ENCODE results near the gene TMEM225. TPM values are rescaled to one million over a fixed set of nuclear protein-coding genes. Genes with fewer than 3 reads are reported as not detected.
"Not testable (repeated sequence)": the region's sequence is repeated elsewhere in the genome, so short reads cannot be mapped to it uniquely, and the experiment has no call there.

TMEM225 gene
- not detected in 2 replicates for total RNA-seq

DNA sequence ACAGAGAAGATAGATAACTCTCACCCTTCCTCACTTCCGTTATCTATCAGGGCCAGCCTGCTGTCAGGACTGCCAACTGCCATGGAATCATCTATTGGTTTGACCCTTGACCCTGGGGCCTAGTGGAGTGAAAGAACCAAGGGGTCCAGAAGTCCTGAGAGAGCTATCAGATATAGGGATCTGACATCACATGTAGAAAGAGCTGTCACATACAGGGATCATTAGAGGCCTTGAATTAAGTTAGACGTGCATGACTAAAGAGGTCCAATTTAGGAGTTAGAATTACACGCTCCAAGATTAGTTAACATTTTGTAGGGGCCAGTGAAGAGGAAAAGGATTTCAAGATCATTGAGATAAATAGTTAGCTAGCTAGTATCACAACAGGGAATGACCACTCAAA is at the start of gene TMEM225:
TMEM225 (minus strand) TSS at position 101 of the 400 bp plus-strand sequence. CDS start 245 bp downstream, outside the sequence.
- no peak for DNase-seq (ENCODE audit: low read depth in 2 of 2)

GRCh38 chr11:123924027-123924426 is 38.6 kb upstream of the TMEM225 start:
- DNase-seq (ENCODE audit: low read depth in 2 of 2) = no peak

GRCh38 chr11:123920943-123921342 is 35.5 kb upstream of the TMEM225 start:
- no peak for DNase-seq (ENCODE audit: low read depth in 2 of 2)

DNA sequence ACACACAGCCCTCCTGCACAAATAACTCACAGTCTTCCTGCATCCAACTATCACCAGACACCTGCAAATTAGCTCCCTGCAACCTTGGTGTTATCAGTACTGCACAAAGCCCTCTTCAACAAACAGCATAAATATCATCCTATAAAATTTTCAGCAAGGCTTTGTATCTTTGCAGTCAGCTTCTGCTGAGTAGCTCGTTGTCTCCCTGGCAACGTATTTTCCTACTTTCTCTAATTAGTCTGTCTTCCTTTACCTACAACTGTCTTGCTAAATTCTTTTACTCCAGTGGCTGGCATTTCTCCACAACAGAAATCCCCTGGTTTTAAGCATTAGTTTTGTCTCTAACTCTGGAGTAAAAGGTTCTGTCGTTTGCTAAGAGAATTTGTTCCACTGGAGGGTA is 20.4 kb upstream of the TMEM225 start:
- DNase-seq (ENCODE audit: low read depth in 2 of 2) = no peak

GRCh38 chr11:123904932-123905331 is 19.5 kb upstream of the TMEM225 start:
- no peak for DNase-seq (ENCODE audit: low read depth in 2 of 2)

DNA sequence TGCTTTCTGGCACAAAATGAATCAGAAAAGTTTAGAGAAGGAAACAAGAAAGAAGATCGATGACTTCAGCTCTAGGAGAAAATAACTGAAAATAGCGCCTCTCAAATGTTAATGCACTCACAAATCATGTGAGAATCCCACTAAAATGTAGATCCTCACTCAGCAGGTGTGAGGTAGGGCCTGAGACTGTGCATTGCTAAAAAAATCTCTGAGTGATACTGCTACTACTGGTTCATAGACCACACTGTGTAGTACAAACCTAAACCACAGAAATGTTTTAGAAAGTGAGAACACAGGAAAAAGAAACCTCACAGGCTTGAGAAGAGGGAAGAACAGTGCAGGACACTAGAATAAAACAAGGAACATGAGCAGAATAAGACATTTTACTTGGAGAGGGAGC is 18.5 kb upstream of the TMEM225 start:
- DNase-seq (ENCODE audit: low read depth in 2 of 2) = no peak

DNA sequence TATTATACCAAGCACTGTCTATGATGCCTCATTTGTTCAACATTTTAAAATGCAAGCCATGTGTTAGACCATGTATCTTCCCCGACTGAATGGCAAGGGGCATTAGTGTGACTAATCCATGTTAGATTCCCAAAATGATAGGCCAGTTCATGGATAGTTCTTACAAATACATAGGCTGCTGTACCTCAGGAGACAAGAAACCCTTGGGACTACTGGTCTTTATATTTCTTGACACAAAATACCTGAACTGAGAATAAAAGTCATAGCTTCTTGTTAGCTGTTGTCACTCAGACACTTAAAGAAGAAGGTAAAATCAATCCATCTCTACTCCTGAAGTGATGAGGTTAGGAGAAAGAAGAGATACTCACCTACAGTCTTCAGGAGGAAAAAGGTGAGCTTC is 16.4 kb upstream of the TMEM225 start, which contains the start of gene OR8D4:
OR8D4 (plus strand) TSS at position 301 of the 400 bp plus-strand sequence. CDS start 4,265 bp downstream, outside the sequence.
- DNase-seq (ENCODE audit: low read depth in 2 of 2) = no peak

- no peak for DNase-seq (ENCODE audit: low read depth in 2 of 2)
These were observed 14.3 kb upstream of the TMEM225 start for GRCh38 chr11:123899792-123900191.

DNA sequence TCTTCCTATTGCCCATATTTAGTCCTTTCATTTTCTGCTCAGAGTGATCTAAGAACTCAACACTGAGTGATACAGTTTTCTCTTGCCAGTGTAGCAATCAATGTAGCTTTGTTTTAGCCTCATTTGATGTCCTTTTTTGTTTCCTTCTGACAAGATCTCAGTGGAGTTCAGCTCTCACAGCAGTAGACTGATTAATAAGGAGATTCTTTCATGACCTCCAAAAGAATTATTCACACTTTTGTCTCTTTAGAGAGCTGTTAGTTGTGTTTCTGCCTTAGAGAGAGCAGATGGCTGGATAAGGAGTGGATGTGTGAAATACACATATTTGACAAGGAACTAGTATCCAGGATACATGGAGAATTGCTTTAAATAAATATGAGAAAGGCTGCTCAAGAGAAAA is 6.6 kb upstream of the TMEM225 start:
- DNase-seq (ENCODE audit: low read depth in 2 of 2) = no peak

GRCh38 chr11:123880912-123881311 is 4.6 kb downstream of the TMEM225 start:
- DNase-seq (ENCODE audit: low read depth in 2 of 2) = no peak

- DNase-seq (ENCODE audit: low read depth in 2 of 2) = not testable (repeated sequence)
These were observed 17.7 kb downstream of the TMEM225 start for GRCh38 chr11:123867795-123868194.

DNA sequence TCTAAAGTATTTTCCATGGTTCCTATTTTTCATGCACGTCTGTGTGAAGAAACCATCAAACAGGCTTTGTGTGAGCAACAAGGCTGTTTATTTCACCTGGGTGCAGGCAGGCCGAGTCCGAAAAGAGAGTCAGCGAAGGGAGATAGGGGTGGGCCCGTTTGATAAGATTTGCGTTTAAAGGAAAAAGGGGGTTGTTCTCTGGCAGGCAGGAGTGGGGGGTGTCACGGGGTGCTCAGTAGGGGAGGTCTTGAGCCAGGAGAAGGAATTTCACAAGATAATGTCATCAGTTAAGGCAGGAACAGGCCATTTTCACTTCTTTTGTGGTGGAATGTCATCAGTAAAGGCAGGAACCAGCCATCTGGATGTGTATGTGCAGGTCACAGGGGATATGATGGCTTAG is 20.2 kb downstream of the TMEM225 start:
- DNase-seq (ENCODE audit: low read depth in 2 of 2) = not testable (repeated sequence)

DNA sequence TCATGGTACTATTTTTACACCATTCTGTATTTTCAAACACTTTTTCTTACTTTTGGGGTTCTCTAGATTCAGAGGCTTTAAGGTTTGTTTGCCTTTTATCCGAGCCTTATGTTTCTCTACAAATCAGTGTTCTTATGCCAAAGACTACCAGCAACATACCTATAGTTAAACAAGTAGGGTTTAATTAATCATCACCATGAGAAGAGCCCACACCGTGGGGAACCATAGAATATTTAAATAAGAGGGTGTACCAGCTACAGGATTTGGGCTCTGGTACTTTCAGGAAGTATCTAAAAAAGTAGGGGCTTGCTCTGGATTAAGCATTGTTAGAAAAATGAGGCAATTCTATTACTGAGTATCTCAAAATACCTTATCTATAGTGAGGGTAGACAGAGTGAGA is 25.7 kb downstream of the TMEM225 start:
- DNase-seq (ENCODE audit: low read depth in 2 of 2) = no peak

GRCh38 chr11:123856444-123856843 is 29.0 kb downstream of the TMEM225 start:
- DNase-seq (ENCODE audit: low read depth in 2 of 2) = no peak

DNA sequence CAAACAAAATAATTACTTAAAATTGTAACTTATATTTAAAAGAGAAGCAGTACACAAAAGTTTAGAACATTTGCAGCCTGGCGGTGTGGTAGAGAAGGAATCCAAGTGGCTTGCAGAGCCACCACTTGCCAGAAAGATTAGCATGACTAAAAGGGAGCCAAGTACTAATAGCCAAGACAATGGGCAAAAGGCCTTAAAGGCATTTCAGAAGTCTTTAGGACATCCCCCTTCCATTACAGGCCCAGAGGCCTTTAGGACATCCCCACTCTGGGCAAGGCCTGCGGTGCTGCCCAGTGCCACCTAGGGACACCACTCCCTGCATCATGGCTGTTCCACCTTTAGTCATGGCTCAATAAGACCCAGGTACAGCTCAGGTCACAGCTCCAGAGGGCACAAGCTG is 32.4 kb downstream of the TMEM225 start:
- DNase-seq (ENCODE audit: low read depth in 2 of 2) = no peak

- peak in 1 of 2 donors; percentile 46 for DNase-seq (ENCODE audit: low read depth in 2 of 2)
These were observed 33.1 kb downstream of the TMEM225 start for GRCh38 chr11:123852321-123852720.

GRCh38 chr11:123851110-123851509 is 34.4 kb downstream of the TMEM225 start:
- no peak for DNase-seq (ENCODE audit: low read depth in 2 of 2)

DNA sequence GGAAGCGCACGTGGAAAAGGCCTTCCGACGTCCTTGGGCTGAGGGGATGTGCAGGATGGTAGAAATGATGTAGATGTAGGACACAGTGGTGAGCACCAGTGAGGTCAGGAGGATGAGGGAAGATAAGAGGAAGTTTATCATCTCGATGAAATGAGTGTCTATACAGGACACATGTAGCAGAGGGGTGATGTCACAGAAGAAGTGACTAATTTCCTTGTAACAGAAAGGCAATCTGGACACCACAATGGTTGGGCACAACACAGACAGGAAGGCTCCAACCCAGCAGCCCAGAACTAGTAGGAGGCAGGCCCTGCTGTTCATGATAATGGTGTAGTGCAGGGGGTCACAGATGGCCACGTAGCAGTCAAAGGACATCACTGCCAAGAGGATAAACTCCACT is 44.3 kb downstream of the TMEM225 start:
- peak; percentile 82 to 87 for DNase-seq (ENCODE audit: low read depth in 2 of 2)

GRCh38 chr11:123839131-123839530 is 46.3 kb downstream of the TMEM225 start:
- DNase-seq (ENCODE audit: low read depth in 2 of 2) = no peak

- DNase-seq (ENCODE audit: low read depth in 2 of 2) = no peak
These were observed 46.8 kb downstream of the TMEM225 start for GRCh38 chr11:123838659-123839058.

DNA sequence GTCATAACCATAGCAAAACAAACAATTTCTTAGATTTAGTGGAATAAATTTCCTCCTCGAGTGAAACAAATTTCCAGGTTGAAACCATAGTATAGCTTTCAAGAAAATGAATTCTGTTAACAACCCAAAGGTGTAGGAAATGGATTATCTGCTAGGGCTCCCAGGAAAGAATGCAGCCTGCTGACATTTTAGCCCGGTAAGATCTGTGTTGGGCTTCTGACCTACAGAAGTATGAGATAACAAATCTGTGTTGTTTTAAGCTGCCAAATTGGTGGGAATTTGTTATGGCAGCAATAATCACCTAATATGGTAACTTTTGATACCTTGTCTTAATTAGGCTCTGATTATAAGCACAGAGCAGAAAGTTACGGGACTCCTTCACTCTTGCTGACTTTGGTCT is 47.3 kb downstream of the TMEM225 start:
- no peak for DNase-seq (ENCODE audit: low read depth in 2 of 2)

DNA sequence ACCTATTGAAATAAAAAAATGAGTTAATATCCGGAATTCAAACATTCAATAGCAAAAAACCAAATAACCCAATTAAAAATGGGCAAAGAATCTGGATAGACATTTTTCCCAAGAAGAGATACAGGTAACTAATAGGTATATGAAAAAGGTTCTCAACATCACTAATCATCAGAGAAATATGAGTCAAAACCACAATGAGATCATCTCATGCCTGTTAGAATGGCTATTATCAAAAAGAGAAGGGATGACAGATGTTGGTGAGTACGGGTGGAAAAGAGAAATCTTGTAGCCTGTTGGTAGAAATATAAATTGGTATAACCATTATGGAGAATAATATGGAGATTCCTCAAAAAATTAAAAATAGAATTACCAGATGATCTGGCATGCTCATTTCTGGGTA is 52.4 kb downstream of the TMEM225 start:
- no peak for DNase-seq (ENCODE audit: low read depth in 2 of 2)
